Thoracic aorta (tissue), 2 donors: ENCODE results near the gene GPNMB. TPM values are rescaled to one million over a fixed set of nuclear protein-coding genes. Genes with fewer than 3 reads are reported as not detected.
A peak's percentile ranks its signal among the peaks of the same experiment; 100 is the strongest.

Experiments
- ATAC-seq: fragments of 150-250 bp; one replicate; pipeline ENCODE4 v1.8.0; 2017; ENCODE audit warnings: low read depth; ENCODE audit not compliant: insufficient number of reproducible peaks, low FRiP score
- DNase-seq: peaks from one replicate; pipeline ENCODE4 v3.0.0-alpha.2; 2020; ENCODE audit warnings: low spot score
- H3K27ac ChIP-seq, 2 donors: fragments of 200-600 bp; sonication (generic); 1 replicate in 1 of 2; 2 replicates in 1 of 2; pipeline ENCODE4 v1.5.1; 2016; ENCODE audit warnings: mild to moderate bottlenecking in 2 of 2, moderate library complexity in 2 of 2
- H3K27me3 ChIP-seq: fragments of 200-600 bp; sonication (generic); replicated peaks from 2 replicates; pipeline ENCODE4 v1.6.0; 2016; ENCODE audit warnings: mild to moderate bottlenecking; ENCODE audit not compliant: insufficient read depth
- H3K36me3 ChIP-seq: fragments of 200-600 bp; sonication (generic); one replicate; pipeline ENCODE4 v1.5.1; 2016
- H3K4me1 ChIP-seq, 2 donors: fragments of 200-600 bp; sonication (generic); 1 replicate in 1 of 2; 2 replicates in 1 of 2; pipeline versions ENCODE4 v1.5.1 to v1.6.0; 2016; ENCODE audit warnings: low read depth in 2 of 2, mild to moderate bottlenecking in 1 of 2; ENCODE audit not compliant: control insufficient read depth in 1 of 2
- H3K4me3 ChIP-seq: fragments of 200-600 bp; sonication (generic); 2 replicates; pipeline ENCODE4 v1.5.1; 2016; ENCODE audit warnings: mild to moderate bottlenecking
- H3K9me3 ChIP-seq: fragments of 200-600 bp; sonication (generic); 2 replicates; pipeline ENCODE4 v1.5.1; 2016
- CTCF ChIP-seq: fragments of 200-600 bp; sonication (generic); IDR thresholded peaks from one replicate; pipeline ENCODE4 v1.5.1; 2019; ENCODE audit warnings: antibody characterized with exemption
- total RNA-seq, 2 donors: library from RNA; depleted of rRNA; stranded (reverse); fragments of >200 nt; gene quantifications; one replicate each; pipeline versions ENCODE4 v1.1.0 to v1.2.3, GENCODE V29; 2016

The GPNMB gene
- total RNA-seq, 2 donors from 2014 or later: 139 to 185 TPM

DNA sequence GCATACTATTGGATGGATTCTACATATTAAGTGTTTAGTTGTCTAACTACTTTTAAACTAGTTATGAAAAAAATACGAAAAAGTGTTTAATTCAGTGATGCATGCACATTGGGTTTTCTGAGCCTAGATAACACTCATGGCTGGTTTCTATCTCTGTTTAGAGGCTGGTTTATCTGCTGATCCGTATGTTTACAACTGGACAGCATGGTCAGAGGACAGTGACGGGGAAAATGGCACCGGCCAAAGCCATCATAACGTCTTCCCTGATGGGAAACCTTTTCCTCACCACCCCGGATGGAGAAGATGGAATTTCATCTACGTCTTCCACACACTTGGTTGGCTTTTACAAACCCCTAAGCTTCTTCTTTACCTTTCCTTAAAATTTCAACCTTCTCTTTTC is 10.2 kb downstream of the GPNMB start:
- H3K36me3 ChIP-seq: peaks cover 54% of the 10 kb centered on the region
- no peaks in the 10 kb centered on the region for H3K27me3 ChIP-seq
- ATAC-seq: no peak
- TF ChIP-seq CTCF: no peak
- H3K4me3 ChIP-seq: no peak overlapping the region
- no peak overlapping the region for H3K27ac ChIP-seq
- DNase-seq: no peak
- no peaks in the 10 kb centered on the region for H3K4me1 ChIP-seq
- no peaks in the 10 kb centered on the region for H3K9me3 ChIP-seq

GRCh38 chr7:23260371-23260770 is 13.8 kb downstream of the GPNMB start:
- DNase-seq: no peak
- H3K27ac ChIP-seq: no peak overlapping the region
- no peak for ATAC-seq
- peaks cover 39% of the 10 kb centered on the region for H3K36me3 ChIP-seq
- no peak overlapping the region for H3K4me3 ChIP-seq
- H3K27me3 ChIP-seq: no peaks in the 10 kb centered on the region
- no peak for TF ChIP-seq CTCF
- no peaks in the 10 kb centered on the region for H3K4me1 ChIP-seq
- H3K9me3 ChIP-seq: no peaks in the 10 kb centered on the region

DNA sequence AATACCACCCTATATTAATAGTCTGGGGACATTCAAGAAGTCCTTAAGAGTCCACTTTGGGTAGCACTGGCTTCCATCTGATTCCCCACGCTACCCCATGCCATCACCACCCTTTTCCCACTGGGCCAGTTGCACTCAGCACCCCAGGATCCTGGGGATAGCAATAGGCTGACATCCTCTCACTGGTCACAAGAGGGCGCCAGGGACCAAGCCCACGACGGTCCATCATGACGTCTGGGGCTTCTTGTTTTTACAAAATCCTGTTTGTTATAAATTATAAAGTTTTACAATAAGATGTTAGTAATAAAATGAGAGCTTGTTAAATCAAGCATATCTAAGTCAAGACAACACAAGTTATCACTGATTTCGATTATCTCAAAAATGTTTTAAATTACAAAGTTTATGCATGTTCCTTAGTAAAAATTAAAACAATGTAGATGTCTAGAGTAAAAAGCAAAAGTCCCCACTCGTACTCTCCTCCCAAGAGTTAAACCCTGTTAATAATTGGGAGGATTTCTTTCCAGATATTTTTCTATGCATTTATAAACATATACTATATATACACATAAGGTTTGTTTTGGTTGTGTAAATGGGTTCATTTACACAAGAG is 15.4 kb downstream of the GPNMB start:
- no peak overlapping the region for H3K27ac ChIP-seq
- no peaks in the 10 kb centered on the region for H3K27me3 ChIP-seq
- H3K4me1 ChIP-seq: no peaks in the 10 kb centered on the region
- no peak for DNase-seq
- peaks cover 35% of the 10 kb centered on the region for H3K36me3 ChIP-seq
- peak; percentile 72 for TF ChIP-seq CTCF
- H3K4me3 ChIP-seq: no peak overlapping the region
- H3K9me3 ChIP-seq: no peaks in the 10 kb centered on the region
- no peak for ATAC-seq

DNA sequence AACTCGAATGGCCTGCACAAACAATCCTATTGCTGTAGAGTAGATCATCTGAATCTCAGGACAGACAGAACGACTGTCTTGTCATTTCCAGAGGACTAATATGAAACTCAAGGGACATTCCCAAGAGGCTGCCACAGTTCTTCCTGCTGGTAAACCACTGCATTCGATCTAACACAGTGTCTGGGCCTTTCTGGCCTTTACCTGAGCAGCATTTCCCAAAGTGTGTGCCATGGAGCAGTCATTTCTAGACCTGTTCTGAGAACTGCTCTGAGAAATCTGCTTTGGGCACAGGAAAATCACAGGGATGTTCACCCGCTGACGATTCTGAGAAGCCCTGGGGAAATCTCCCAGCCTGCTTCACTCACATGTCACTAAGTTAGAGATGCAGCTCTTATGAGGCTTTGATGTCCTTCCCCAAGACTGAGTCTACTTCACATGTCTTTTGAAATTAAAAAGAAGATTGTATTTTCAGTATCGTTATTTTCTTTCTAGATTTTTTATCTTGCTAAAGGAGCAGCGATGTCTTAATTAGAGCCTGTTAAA is 18.4 kb downstream of the GPNMB start:
- no peak for DNase-seq
- ATAC-seq: no peak
- H3K27ac ChIP-seq: no peak overlapping the region
- H3K27me3 ChIP-seq: no peaks in the 10 kb centered on the region
- no peak for TF ChIP-seq CTCF
- no peaks in the 10 kb centered on the region for H3K4me1 ChIP-seq
- H3K36me3 ChIP-seq: peaks cover 34% of the 10 kb centered on the region
- no peaks in the 10 kb centered on the region for H3K9me3 ChIP-seq
- no peak overlapping the region for H3K4me3 ChIP-seq

DNA sequence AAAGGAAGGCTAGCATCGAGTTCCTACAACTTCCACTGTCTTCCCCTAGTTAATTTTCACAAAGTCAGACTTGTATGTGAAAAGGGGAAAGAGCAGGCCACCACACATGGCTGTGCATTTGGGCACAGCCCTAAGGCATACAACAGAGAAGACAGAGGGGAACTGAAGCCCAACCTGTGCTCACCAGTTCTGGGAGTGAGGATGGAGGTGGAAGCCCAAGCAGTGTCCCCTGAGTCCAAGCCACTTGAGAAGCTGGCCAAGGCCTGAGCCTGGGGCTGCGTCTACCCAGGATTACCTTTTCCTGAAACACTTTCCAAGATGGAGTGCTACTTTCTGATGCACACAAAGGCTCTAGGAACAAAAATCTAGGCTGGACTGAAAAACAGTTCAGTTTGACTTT is 20.3 kb downstream of the GPNMB start:
- TF ChIP-seq CTCF: no peak
- DNase-seq (no peak), ATAC-seq (no peak)
- Histone ChIP-seq H3K27me3 (no peaks in the 10 kb centered on the region), H3K4me3 (no peak overlapping the region), H3K36me3 (peaks cover 33% of the 10 kb centered on the region), H3K9me3 (no peaks in the 10 kb centered on the region), H3K27ac (no peak overlapping the region), H3K4me1 (no peaks in the 10 kb centered on the region)
